ENCODE data around the gene EEF1E1.

The EEF1E1 gene

GRCh38 chr6:8102122-8102958, at the start of gene EEF1E1:
Gene EEF1E1 (minus strand): TSS chr6:8102548. CDS start chr6:8102521, 27 bp downstream.
- peak; percentile 97 for DNase-seq

GRCh38 chr6:8149350-8149749, 47.0 kb upstream of the EEF1E1 start:
- DNase-seq: no peak

- no peak for DNase-seq
Observed at GRCh38 chr6:8143945-8144344, 41.6 kb upstream of the EEF1E1 start.

GRCh38 chr6:8139451-8139850, 37.1 kb upstream of the EEF1E1 start:
- DNase-seq: no peak

- DNase-seq: no peak
Observed at GRCh38 chr6:8137529-8137939, 35.2 kb upstream of the EEF1E1 start.

GRCh38 chr6:8135276-8135675, 32.9 kb upstream of the EEF1E1 start:
- DNase-seq: no peak

- no peak for DNase-seq
Observed at GRCh38 chr6:8132130-8132529, 29.8 kb upstream of the EEF1E1 start.

- DNase-seq: peak; percentile 56
Observed at GRCh38 chr6:8131265-8131897, 29.0 kb upstream of the EEF1E1 start.

GRCh38 chr6:8130399-8130798, 28.1 kb upstream of the EEF1E1 start:
- no peak for DNase-seq

- no peak for DNase-seq
Observed at GRCh38 chr6:8123236-8123635, 20.9 kb upstream of the EEF1E1 start.

GRCh38 chr6:8114956-8115355, 12.6 kb upstream of the EEF1E1 start:
- no peak for DNase-seq

GRCh38 chr6:8113131-8113654, 10.8 kb upstream of the EEF1E1 start:
- no peak for DNase-seq

GRCh38 chr6:8110725-8111124, 8.4 kb upstream of the EEF1E1 start:
- DNase-seq: no peak

- DNase-seq: no peak
Observed at GRCh38 chr6:8110117-8110721, 7.9 kb upstream of the EEF1E1 start.

- no peak for DNase-seq
Observed at GRCh38 chr6:8108759-8109539, 6.6 kb upstream of the EEF1E1 start.

GRCh38 chr6:8108031-8108660, 5.8 kb upstream of the EEF1E1 start:
- DNase-seq: no peak

GRCh38 chr6:8105791-8106190, 3.4 kb upstream of the EEF1E1 start:
- DNase-seq: no peak

- DNase-seq: no peak
Observed at GRCh38 chr6:8103726-8104125, 1.4 kb upstream of the EEF1E1 start.

- DNase-seq: no peak
Observed at GRCh38 chr6:8100159-8100854, 2.0 kb downstream of the EEF1E1 start.

GRCh38 chr6:8090650-8091049, 11.7 kb downstream of the EEF1E1 start:
- DNase-seq: no peak

- DNase-seq: no peak
Observed at GRCh38 chr6:8088886-8089285, 13.5 kb downstream of the EEF1E1 start.
